ENCODE results near the gene ATP4A.
"Not testable (repeated sequence)": the region's sequence is repeated elsewhere in the genome, so short reads cannot be mapped to it uniquely, and the experiment has no call there.

ATP4A gene

GRCh38 chr19:35563207-35563829 lies at the start of gene ATP4A:
ATP4A (minus strand) TSS chr19:35563658; CDS start chr19:35563629, 29 bp downstream.
- in situ Hi-C loops (cut with HindIII; ENCODE audit: low pct_ligation_motif_present, low pct_unique_long_range_greater_than_20kb, low sequenced_read_pairs) = no loop called here
- DNase-seq = no peak

GRCh38 chr19:35612559-35613321 lies 49.3 kb upstream of the ATP4A start, which contains the start of gene HAUS5:
HAUS5 (plus strand) TSS chr19:35612735; CDS start chr19:35612795, 60 bp downstream.
- peak; percentile 90 for DNase-seq
- in situ Hi-C loops (cut with HindIII; ENCODE audit: low pct_ligation_motif_present, low pct_unique_long_range_greater_than_20kb, low sequenced_read_pairs) = no loop called here

GRCh38 chr19:35612224-35612558 lies 48.7 kb upstream of the ATP4A start:
- no peak for DNase-seq
- in situ Hi-C loops (cut with HindIII; ENCODE audit: low pct_ligation_motif_present, low pct_unique_long_range_greater_than_20kb, low sequenced_read_pairs) = no loop called here

- in situ Hi-C loops (cut with HindIII; ENCODE audit: low pct_ligation_motif_present, low pct_unique_long_range_greater_than_20kb, low sequenced_read_pairs) = no loop called here
- no peak for DNase-seq
Observed at GRCh38 chr19:35609851-35610353, 46.4 kb upstream of the ATP4A start.

GRCh38 chr19:35608251-35608650 lies 44.8 kb upstream of the ATP4A start:
- in situ Hi-C loops (cut with HindIII; ENCODE audit: low pct_ligation_motif_present, low pct_unique_long_range_greater_than_20kb, low sequenced_read_pairs) = no loop called here
- DNase-seq = no peak

GRCh38 chr19:35607661-35608060 lies 44.2 kb upstream of the ATP4A start:
- in situ Hi-C loops (cut with HindIII; ENCODE audit: low pct_ligation_motif_present, low pct_unique_long_range_greater_than_20kb, low sequenced_read_pairs) = no loop called here
- no peak for DNase-seq

- in situ Hi-C loops (cut with HindIII; ENCODE audit: low pct_ligation_motif_present, low pct_unique_long_range_greater_than_20kb, low sequenced_read_pairs) = not testable (repeated sequence)
Observed at GRCh38 chr19:35607170-35607569, 43.7 kb upstream of the ATP4A start.

GRCh38 chr19:35604436-35604835 lies 41.0 kb upstream of the ATP4A start:
- DNase-seq; in situ Hi-C loops (cut with HindIII; ENCODE audit: low pct_ligation_motif_present, low pct_unique_long_range_greater_than_20kb, low sequenced_read_pairs): not testable (repeated sequence)

More at GRCh38 chr19:35607170-35607569, 43.7 kb upstream of the ATP4A start:
- not testable (repeated sequence) for DNase-seq

GRCh38 chr19:35601971-35602370 lies 38.5 kb upstream of the ATP4A start:
- in situ Hi-C loops (cut with HindIII; ENCODE audit: low pct_ligation_motif_present, low pct_unique_long_range_greater_than_20kb, low sequenced_read_pairs) = no loop called here
- no peak for DNase-seq

GRCh38 chr19:35596366-35596999 lies 33.0 kb upstream of the ATP4A start:
- in situ Hi-C loops (cut with HindIII; ENCODE audit: low pct_ligation_motif_present, low pct_unique_long_range_greater_than_20kb, low sequenced_read_pairs) = no loop called here

GRCh38 chr19:35595928-35596327 lies 32.5 kb upstream of the ATP4A start:
- DNase-seq = no peak
- in situ Hi-C loops (cut with HindIII; ENCODE audit: low pct_ligation_motif_present, low pct_unique_long_range_greater_than_20kb, low sequenced_read_pairs) = no loop called here

More at GRCh38 chr19:35596366-35596999, 33.0 kb upstream of the ATP4A start:
- DNase-seq = no peak

GRCh38 chr19:35595026-35595425 lies 31.6 kb upstream of the ATP4A start:
- in situ Hi-C loops (cut with HindIII; ENCODE audit: low pct_ligation_motif_present, low pct_unique_long_range_greater_than_20kb, low sequenced_read_pairs) = not testable (repeated sequence)

GRCh38 chr19:35592226-35592625 lies 28.8 kb upstream of the ATP4A start:
- in situ Hi-C loops (cut with HindIII; ENCODE audit: low pct_ligation_motif_present, low pct_unique_long_range_greater_than_20kb, low sequenced_read_pairs) = no loop called here
- peak; percentile 8 for DNase-seq

More at GRCh38 chr19:35595026-35595425, 31.6 kb upstream of the ATP4A start:
- DNase-seq = not testable (repeated sequence)

- in situ Hi-C loops (cut with HindIII; ENCODE audit: low pct_ligation_motif_present, low pct_unique_long_range_greater_than_20kb, low sequenced_read_pairs) = no loop called here
- no peak for DNase-seq
Observed at GRCh38 chr19:35590875-35591274, 27.4 kb upstream of the ATP4A start.

GRCh38 chr19:35587321-35587720 lies 23.9 kb upstream of the ATP4A start:
- DNase-seq = no peak
- in situ Hi-C loops (cut with HindIII; ENCODE audit: low pct_ligation_motif_present, low pct_unique_long_range_greater_than_20kb, low sequenced_read_pairs) = no loop called here

GRCh38 chr19:35585848-35586247 lies 22.4 kb upstream of the ATP4A start, which contains the start of gene PMIS2:
PMIS2 (plus strand) TSS chr19:35586173; CDS start chr19:35586260, 87 bp downstream.
- in situ Hi-C loops (cut with HindIII; ENCODE audit: low pct_ligation_motif_present, low pct_unique_long_range_greater_than_20kb, low sequenced_read_pairs) = no loop called here
- DNase-seq = no peak

GRCh38 chr19:35582760-35583159 lies 19.3 kb upstream of the ATP4A start:
- DNase-seq = no peak
- in situ Hi-C loops (cut with HindIII; ENCODE audit: low pct_ligation_motif_present, low pct_unique_long_range_greater_than_20kb, low sequenced_read_pairs) = no loop called here

- no peak for DNase-seq
- in situ Hi-C loops (cut with HindIII; ENCODE audit: low pct_ligation_motif_present, low pct_unique_long_range_greater_than_20kb, low sequenced_read_pairs) = no loop called here
Observed at GRCh38 chr19:35578707-35579106, 15.2 kb upstream of the ATP4A start.

GRCh38 chr19:35577918-35578317 lies 14.5 kb upstream of the ATP4A start:
- DNase-seq = no peak
- in situ Hi-C loops (cut with HindIII; ENCODE audit: low pct_ligation_motif_present, low pct_unique_long_range_greater_than_20kb, low sequenced_read_pairs) = no loop called here

Data from ACHN (cell line).